NCI-H345 treated with DMSO at 0.1 percent for 48 hours (cell line): ENCODE data around the gene MYT1.
A peak's percentile ranks its signal among the peaks of the same experiment; 100 is the strongest.

Experiments
- DNase-seq: peaks from one replicate; lab custom pipeline; 2025; ENCODE audit not compliant: unreplicated experiment; lab: John Stamatoyannopoulos, UW

Gene MYT1

GRCh38 chr20:64212755-64213154 is 48.5 kb downstream of the MYT1 start:
- DNase-seq = no peak

- DNase-seq = no peak
Observed at GRCh38 chr20:64214113-64214512, 49.9 kb downstream of the MYT1 start.

- DNase-seq = no peak
Observed at GRCh38 chr20:64214952-64215351, 50.7 kb downstream of the MYT1 start.

GRCh38 chr20:64216036-64216435 is 51.8 kb downstream of the MYT1 start:
- no peak for DNase-seq

GRCh38 chr20:64216910-64217309 is 52.7 kb downstream of the MYT1 start:
- no peak for DNase-seq

- no peak for DNase-seq
Observed at GRCh38 chr20:64217539-64218221, 53.4 kb downstream of the MYT1 start.

GRCh38 chr20:64219202-64219601 is 55.0 kb downstream of the MYT1 start:
- no peak for DNase-seq

GRCh38 chr20:64219730-64220129 is 55.5 kb downstream of the MYT1 start:
- no peak for DNase-seq

GRCh38 chr20:64220420-64220819 is 56.2 kb downstream of the MYT1 start:
- DNase-seq = no peak

- no peak for DNase-seq
Observed at GRCh38 chr20:64220891-64221527, 56.8 kb downstream of the MYT1 start.

- DNase-seq = no peak
Observed at GRCh38 chr20:64222291-64222735, 58.1 kb downstream of the MYT1 start.

- DNase-seq = no peak
Observed at GRCh38 chr20:64222851-64223525, 58.7 kb downstream of the MYT1 start.

GRCh38 chr20:64223526-64224067 is 59.3 kb downstream of the MYT1 start:
- peak; percentile 2 for DNase-seq

GRCh38 chr20:64224351-64225170 is 60.3 kb downstream of the MYT1 start:
- DNase-seq = no peak

GRCh38 chr20:64225171-64225595 is 60.9 kb downstream of the MYT1 start:
- no peak for DNase-seq

- no peak for DNase-seq
Observed at GRCh38 chr20:64225828-64226598, 61.8 kb downstream of the MYT1 start.

- no peak for DNase-seq
Observed at GRCh38 chr20:64226686-64227580, 62.7 kb downstream of the MYT1 start.

- no peak for DNase-seq
Observed at GRCh38 chr20:64228086-64228653, 63.9 kb downstream of the MYT1 start.
